Gastrocnemius medialis (tissue), 4 donors: ENCODE results near the gene RIN1.

Experiments
- POLR2A ChIP-seq, 2 donors: fragments of 450-650 bp; IDR thresholded peaks; one replicate each; pipeline ENCODE4 v1.6.1; 2017; ENCODE audit warnings: antibody characterized with exemption in 2 of 2, mild to moderate bottlenecking in 2 of 2, moderate library complexity in 2 of 2
- TF ChIP-seq, protein P1 (sequence below), 5 experiments: fragments of 450-650 bp in 3 of 5; fragments of 200-600 bp in 2 of 5; sonication (generic) in 2 of 5; IDR thresholded peaks in 4 of 5; conservative IDR thresholded peaks in 1 of 5; 1 replicate in 4 of 5; 2 replicates in 1 of 5; pipeline ENCODE4 v1.5.1; 2016 to 2019; ENCODE audit warnings: antibody characterized with exemption in 5 of 5, mild to moderate bottlenecking in 3 of 5, moderate library complexity in 3 of 5

DNA sequence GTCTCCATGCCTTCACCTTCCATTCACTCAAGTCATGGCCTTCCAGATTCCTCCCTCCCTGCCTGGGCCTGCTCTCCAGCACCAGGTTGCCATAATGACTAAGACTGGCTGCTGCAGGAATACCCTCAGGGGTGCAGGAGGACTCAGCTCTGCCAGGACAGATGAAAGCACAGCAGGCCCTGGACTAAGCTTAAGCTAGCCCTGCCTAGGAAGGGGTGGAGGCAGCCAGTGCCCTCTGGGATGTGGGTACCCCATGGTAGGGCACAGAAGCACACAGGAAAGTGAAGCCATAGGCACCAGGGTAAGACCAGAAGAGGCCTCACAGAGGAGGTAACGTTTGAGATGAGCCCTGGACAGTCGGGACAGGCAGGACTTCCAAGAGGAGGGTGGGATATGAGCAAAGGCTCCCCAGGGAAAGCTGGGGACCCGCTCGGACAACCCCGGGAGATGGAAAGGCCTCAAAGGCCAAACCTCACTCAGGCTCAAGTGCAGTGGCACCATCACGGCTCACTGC is 3.0 kb upstream of the RIN1 start:
- TF ChIP-seq, protein P1, sequence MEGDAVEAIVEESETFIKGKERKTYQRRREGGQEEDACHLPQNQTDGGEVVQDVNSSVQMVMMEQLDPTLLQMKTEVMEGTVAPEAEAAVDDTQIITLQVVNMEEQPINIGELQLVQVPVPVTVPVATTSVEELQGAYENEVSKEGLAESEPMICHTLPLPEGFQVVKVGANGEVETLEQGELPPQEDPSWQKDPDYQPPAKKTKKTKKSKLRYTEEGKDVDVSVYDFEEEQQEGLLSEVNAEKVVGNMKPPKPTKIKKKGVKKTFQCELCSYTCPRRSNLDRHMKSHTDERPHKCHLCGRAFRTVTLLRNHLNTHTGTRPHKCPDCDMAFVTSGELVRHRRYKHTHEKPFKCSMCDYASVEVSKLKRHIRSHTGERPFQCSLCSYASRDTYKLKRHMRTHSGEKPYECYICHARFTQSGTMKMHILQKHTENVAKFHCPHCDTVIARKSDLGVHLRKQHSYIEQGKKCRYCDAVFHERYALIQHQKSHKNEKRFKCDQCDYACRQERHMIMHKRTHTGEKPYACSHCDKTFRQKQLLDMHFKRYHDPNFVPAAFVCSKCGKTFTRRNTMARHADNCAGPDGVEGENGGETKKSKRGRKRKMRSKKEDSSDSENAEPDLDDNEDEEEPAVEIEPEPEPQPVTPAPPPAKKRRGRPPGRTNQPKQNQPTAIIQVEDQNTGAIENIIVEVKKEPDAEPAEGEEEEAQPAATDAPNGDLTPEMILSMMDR (IDR thresholded peaks at IDR 0.05 in 4 of 5, conservative IDR thresholded peaks at IDR 0.05 in 1 of 5): no peak
- TF ChIP-seq POLR2A (IDR thresholded peaks at IDR 0.05): no peak
